ENCODE data around the gene CSTF2. TPM values are rescaled to one million over a fixed set of nuclear protein-coding genes. Genes with fewer than 3 reads are reported as not detected.

Gene CSTF2
- total and polyA plus RNA-seq, 2 donors from 2014 or later = 8.8 to 14.4 TPM

DNA sequence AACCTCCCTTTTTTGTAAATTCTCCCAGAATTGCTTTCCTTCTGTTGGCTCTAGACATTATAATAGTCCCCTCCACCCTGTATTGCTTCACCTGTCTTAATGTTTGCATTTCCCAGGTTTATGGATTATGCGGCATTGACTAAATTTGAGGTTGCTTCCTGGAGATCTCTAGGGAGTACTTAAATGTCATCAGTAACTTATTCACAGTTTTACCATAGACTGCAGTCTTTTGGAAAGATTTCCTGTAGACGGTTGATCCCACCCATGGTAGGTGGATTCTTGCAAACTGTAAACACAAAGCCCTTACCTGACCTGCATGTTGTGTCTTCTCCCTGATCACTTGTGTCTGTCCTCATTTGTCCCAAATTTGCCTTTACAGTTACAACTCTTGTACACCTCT is 60.2 kb downstream of the CSTF2 start:
- Histone ChIP-seq H3K27me3 (ENCODE audit: control insufficient read depth, insufficient read depth, low read length) (no peaks in the 10 kb centered on the region), H3K4me3 (ENCODE audit: low read length in 3 of 3) (no peak overlapping the region), H3K9ac (ENCODE audit: low read length in 3 of 3) (no peak overlapping the region), H3K36me3 (ENCODE audit: control insufficient read depth in 2 of 3, insufficient read depth in 3 of 3, low read length in 3 of 3) (no peaks in the 10 kb centered on the region), H3K27ac (ENCODE audit: low read depth in 2 of 2, low read length in 2 of 2) (no peak overlapping the region), H3K4me1 (ENCODE audit: control insufficient read depth in 2 of 3, insufficient read depth in 2 of 3, low read depth in 1 of 3, low read length in 3 of 3) (no peaks in the 10 kb centered on the region), H3K9me3 (ENCODE audit: control insufficient read depth in 2 of 3, insufficient read depth in 1 of 3, low read length in 3 of 3) (no peaks in the 10 kb centered on the region)
- FAIRE-seq = no peak
- intact Hi-C loops (cut with DNase I) = no loop called here
- TF ChIP-seq CTCF (IDR thresholded peaks at IDR 0.05; ENCODE audit: borderline replicate concordance, extremely low read depth, insufficient read depth) = no peak
- DNase-seq = no peak

GRCh38 chrX:100883654-100884053 is 63.5 kb downstream of the CSTF2 start:
- H3K9me3 ChIP-seq (ENCODE audit: control insufficient read depth in 2 of 3, insufficient read depth in 1 of 3, low read length in 3 of 3) = no peaks in the 10 kb centered on the region
- H3K4me1 ChIP-seq (ENCODE audit: control insufficient read depth in 2 of 3, insufficient read depth in 2 of 3, low read depth in 1 of 3, low read length in 3 of 3) = no peaks in the 10 kb centered on the region
- no peaks in the 10 kb centered on the region for H3K36me3 ChIP-seq (ENCODE audit: control insufficient read depth in 2 of 3, insufficient read depth in 3 of 3, low read length in 3 of 3)
- DNase-seq = peak in 1 of 5 donors; percentile 1
- H3K4me3 ChIP-seq (ENCODE audit: low read length in 3 of 3) = no peak overlapping the region
- H3K27ac ChIP-seq (ENCODE audit: low read depth in 2 of 2, low read length in 2 of 2) = no peak overlapping the region
- FAIRE-seq = no peak
- no peak for TF ChIP-seq CTCF (IDR thresholded peaks at IDR 0.05; ENCODE audit: borderline replicate concordance, extremely low read depth, insufficient read depth)
- intact Hi-C loops (cut with DNase I) = no loop called here
- H3K9ac ChIP-seq (ENCODE audit: low read length in 3 of 3) = no peak overlapping the region
- no peaks in the 10 kb centered on the region for H3K27me3 ChIP-seq (ENCODE audit: control insufficient read depth, insufficient read depth, low read length)

Other genes with a start within 250 kb of the CSTF2 start
- gene TNMD, start 235.5 kb upstream of the CSTF2 start, total RNA-seq = 0.63 TPM
- gene TNMD, start 235.5 kb upstream of the CSTF2 start, polyA plus RNA-seq (ENCODE audit: insufficient read depth, low read depth, low replicate concordance) = 2.6 TPM
- gene TSPAN6, start 183.6 kb upstream of the CSTF2 start, total RNA-seq = 27.8 TPM
- gene TSPAN6, start 183.6 kb upstream of the CSTF2 start, polyA plus RNA-seq (ENCODE audit: insufficient read depth, low read depth, low replicate concordance) = 60.1 TPM
- gene SRPX2, start 176.2 kb upstream of the CSTF2 start, total RNA-seq = 3.2 TPM
- 4.5 TPM for gene SRPX2, start 176.2 kb upstream of the CSTF2 start, polyA plus RNA-seq (ENCODE audit: insufficient read depth, low read depth, low replicate concordance)
- gene SYTL4, start 88.3 kb upstream of the CSTF2 start, total RNA-seq = 13.3 TPM
- gene SYTL4, start 88.3 kb upstream of the CSTF2 start, polyA plus RNA-seq (ENCODE audit: insufficient read depth, low read depth, low replicate concordance) = 10.4 TPM
- not detected for gene NOX1, start 54.0 kb downstream of the CSTF2 start, total RNA-seq
- not detected for gene NOX1, start 54.0 kb downstream of the CSTF2 start, polyA plus RNA-seq (ENCODE audit: insufficient read depth, low read depth, low replicate concordance)
- gene XKRX, start 108.5 kb downstream of the CSTF2 start, total RNA-seq = 0.63 TPM
- not detected for gene XKRX, start 108.5 kb downstream of the CSTF2 start, polyA plus RNA-seq (ENCODE audit: insufficient read depth, low read depth, low replicate concordance)
- not detected for gene ARL13A, start 149.3 kb downstream of the CSTF2 start, total RNA-seq
- not detected for gene ARL13A, start 149.3 kb downstream of the CSTF2 start, polyA plus RNA-seq (ENCODE audit: insufficient read depth, low read depth, low replicate concordance)
- gene TRMT2B, start 231.7 kb downstream of the CSTF2 start, total RNA-seq = 24.8 TPM
- gene TRMT2B, start 231.7 kb downstream of the CSTF2 start, polyA plus RNA-seq (ENCODE audit: insufficient read depth, low read depth, low replicate concordance) = 8.6 TPM